NCI-H526 treated with DMSO at 0.1 percent for 48 hours (cell line): Measurements from ENCODE around the gene CEACAM6.
"Not testable (repeated sequence)": the region's sequence is repeated elsewhere in the genome, so short reads cannot be mapped to it uniquely, and the experiment has no call there.

Experiments used
- DNase-seq: peaks from one replicate; lab custom pipeline; 2025; lab: John Stamatoyannopoulos, UW

Gene CEACAM6

DNA sequence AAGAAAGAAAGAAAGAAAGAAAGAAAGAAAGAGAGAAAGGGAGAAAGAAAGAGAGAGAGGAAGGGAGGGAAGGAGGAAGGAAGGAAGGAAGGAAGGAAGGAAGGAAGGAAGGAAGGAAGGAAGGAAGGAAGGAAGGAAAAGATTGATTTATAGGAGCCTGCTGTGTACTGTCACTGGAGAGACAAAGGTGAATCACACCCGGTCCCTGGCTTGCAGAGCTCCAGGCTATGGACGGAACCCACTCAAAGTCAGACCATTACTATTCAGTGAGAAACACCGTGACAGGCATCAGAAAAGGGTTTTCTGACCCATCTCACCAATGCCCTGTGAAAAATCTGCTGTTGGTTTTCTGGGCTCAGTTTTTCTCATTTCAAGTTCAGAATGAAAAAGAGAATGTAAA, 7.3 kb upstream of the CEACAM6 start:
- no peak for DNase-seq

- DNase-seq, result not testable (repeated sequence)
Measured at GRCh38 chr19:41750248-41751134, 4.8 kb upstream of the CEACAM6 start.

GRCh38 chr19:41753159-41753558, 2.2 kb upstream of the CEACAM6 start:
- DNase-seq, result no peak

- peak; percentile 6 for DNase-seq
Measured at GRCh38 chr19:41753936-41754529, 1.3 kb upstream of the CEACAM6 start.

DNA sequence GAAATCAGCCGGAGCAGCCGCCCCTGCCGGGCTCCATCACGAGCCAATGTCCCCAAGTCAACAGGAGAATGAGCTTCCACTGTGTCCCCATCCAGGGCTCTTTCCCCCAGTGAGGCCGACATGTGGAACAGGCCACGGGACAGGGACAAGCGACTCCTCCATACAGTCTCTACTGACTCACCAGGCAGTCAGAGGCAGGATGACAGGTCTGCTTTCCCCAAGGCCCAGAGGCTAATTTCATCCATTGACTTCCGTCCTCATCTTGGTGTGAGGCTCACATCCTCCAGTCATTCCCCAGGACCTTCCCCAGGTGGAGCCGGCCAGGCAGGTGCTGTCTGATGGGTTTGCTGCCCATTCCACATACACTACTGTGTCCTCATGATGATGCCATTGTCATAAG, 3.5 kb downstream of the CEACAM6 start:
- no peak for DNase-seq

- no peak for DNase-seq
Measured at GRCh38 chr19:41767115-41767514, 11.8 kb downstream of the CEACAM6 start.

- not testable (repeated sequence) for DNase-seq
Measured at GRCh38 chr19:41768105-41768504, 12.8 kb downstream of the CEACAM6 start.

GRCh38 chr19:41769608-41770007, 14.3 kb downstream of the CEACAM6 start:
- DNase-seq, result no peak

GRCh38 chr19:41771410-41771809, 16.1 kb downstream of the CEACAM6 start:
- DNase-seq, result no peak

- no peak for DNase-seq
Measured at GRCh38 chr19:41774515-41774980, 19.2 kb downstream of the CEACAM6 start.

DNA sequence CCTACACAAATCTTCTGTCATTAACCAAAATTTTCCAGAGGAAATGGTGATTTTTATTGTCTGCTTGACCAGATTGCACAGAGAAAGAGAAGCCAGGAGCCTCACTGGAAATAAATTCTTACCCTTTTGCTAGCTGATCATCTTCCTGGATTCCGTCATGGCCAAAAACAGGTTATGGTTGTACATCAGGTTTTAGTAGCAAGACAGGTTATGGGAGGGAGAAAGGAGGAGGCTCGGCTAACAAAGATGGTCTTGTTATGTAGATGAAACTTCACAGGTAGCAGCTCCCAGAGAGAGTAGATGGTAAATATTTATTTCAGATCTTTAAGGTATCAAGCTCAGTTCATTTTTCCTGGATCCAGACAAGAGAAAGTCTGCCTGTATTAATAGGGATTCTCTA, 21.4 kb downstream of the CEACAM6 start:
- DNase-seq, result no peak

- DNase-seq, result no peak
Measured at GRCh38 chr19:41783612-41784011, 28.3 kb downstream of the CEACAM6 start.

- no peak for DNase-seq
Measured at GRCh38 chr19:41784312-41784711, 29.0 kb downstream of the CEACAM6 start.

DNA sequence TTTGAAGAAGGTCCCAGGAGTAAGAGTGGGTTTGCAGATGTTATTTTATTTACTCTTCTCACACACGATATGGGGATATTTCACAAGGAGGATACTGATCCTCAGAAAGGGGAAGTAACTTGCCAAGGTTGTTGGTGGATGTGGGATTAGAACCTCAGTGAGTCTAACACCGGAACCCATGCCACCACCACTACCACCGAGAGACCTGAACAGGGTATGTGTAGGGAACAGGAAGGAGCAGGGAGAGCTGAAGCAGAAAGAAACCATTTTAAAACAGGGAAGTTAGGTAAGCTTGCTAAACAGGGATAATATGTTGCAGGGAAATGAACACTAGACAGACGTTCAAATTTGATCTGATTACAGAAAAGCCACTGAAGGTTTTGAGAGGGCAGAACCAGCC, 29.4 kb downstream of the CEACAM6 start:
- no peak for DNase-seq

- peak; percentile 55 for DNase-seq
Measured at GRCh38 chr19:41785653-41786052, 30.3 kb downstream of the CEACAM6 start.

DNA sequence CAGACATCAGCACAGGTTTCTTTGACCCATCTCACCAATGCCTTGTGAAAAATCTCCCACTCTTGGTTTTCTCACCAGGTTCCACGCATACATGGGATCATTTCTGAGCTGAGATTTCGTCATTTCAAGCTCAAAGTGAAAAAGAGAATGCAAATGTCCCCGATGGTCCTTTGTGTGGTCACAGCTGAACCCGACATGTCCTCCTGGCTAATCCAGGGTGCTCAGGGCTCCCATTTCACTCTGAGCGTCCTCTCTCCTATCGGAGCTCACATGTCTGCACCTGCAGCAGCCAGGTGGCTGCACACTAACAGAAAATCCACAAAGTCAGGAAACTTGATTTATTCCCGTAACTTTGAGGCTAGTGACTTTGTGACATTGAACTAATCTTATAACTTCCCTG, 31.7 kb downstream of the CEACAM6 start:
- DNase-seq, result no peak

GRCh38 chr19:41788518-41788917, 33.2 kb downstream of the CEACAM6 start:
- DNase-seq, result not testable (repeated sequence)

DNA sequence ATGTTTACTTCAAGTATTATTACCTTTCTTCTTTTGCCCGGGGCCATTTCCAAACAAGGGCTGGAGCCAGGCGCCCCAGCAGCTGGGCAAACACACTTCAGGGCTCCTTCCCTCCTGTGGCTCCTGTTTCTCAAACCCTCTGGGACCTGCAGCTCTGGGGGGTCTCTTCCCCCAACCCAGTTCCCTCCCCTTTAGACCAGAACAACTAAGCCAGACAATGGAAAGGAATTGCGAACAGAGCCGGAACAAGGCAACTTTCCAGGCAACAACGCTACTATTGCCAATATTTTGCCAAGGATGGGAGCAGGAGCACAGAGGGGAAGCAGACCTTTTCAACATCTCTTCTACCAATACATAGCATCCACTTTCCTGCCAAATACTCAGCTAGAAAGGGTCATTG, 33.7 kb downstream of the CEACAM6 start:
- DNase-seq, result not testable (repeated sequence)

GRCh38 chr19:41792513-41793413, 37.4 kb downstream of the CEACAM6 start:
- peak; percentile 46 for DNase-seq

GRCh38 chr19:41793414-41793727, 38.0 kb downstream of the CEACAM6 start:
- no peak for DNase-seq

- DNase-seq, result peak; percentile 10
Measured at GRCh38 chr19:41795031-41795461, 39.7 kb downstream of the CEACAM6 start.

DNA sequence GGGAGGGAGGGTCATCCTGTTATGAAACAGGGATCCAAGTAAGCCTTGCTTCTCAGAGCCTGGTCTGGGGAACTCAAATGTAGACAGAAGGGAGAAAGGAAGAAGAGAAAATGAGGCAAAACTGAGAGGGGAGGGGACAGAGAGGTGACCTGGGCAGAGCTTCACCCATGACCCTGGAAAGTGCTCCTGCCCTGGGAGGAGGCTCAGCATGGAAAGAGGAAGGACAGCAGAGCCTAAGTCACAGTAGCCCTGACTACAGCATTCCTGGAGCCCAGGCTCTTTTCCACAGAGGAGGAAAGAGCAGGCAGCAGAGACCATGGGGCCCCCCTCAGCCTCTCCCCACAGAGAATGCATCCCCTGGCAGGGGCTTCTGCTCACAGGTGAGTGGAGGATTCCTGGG, 41.0 kb downstream of the CEACAM6 start, which contains the start of gene CEACAM3:
Gene CEACAM3, plus strand, starts transcription at position 226 of the 400 bp plus-strand sequence. Its CDS starts 91 bp downstream, at position 317.
- DNase-seq, result no peak
